Activated effector memory CD4-positive, alpha-beta T cell treated with anti-CD3 and anti-CD28 coated beads, Interleukin-2, amount 50 U/mL, for 16 hours (primary cell): ENCODE data around the gene PDXDC1.
"Not testable (repeated sequence)": the region's sequence is repeated elsewhere in the genome, so short reads cannot be mapped to it uniquely, and the experiment has no call there.

Experiments
- DNase-seq: peaks from one replicate; pipeline ENCODE4 v3.0.0-alpha.2; 2020

The PDXDC1 gene

GRCh38 chr16:15021429-15021828, 46.6 kb downstream of the PDXDC1 start:
- not testable (repeated sequence) for DNase-seq

GRCh38 chr16:15022194-15022593, 47.4 kb downstream of the PDXDC1 start:
- peak; percentile 75 for DNase-seq

DNA sequence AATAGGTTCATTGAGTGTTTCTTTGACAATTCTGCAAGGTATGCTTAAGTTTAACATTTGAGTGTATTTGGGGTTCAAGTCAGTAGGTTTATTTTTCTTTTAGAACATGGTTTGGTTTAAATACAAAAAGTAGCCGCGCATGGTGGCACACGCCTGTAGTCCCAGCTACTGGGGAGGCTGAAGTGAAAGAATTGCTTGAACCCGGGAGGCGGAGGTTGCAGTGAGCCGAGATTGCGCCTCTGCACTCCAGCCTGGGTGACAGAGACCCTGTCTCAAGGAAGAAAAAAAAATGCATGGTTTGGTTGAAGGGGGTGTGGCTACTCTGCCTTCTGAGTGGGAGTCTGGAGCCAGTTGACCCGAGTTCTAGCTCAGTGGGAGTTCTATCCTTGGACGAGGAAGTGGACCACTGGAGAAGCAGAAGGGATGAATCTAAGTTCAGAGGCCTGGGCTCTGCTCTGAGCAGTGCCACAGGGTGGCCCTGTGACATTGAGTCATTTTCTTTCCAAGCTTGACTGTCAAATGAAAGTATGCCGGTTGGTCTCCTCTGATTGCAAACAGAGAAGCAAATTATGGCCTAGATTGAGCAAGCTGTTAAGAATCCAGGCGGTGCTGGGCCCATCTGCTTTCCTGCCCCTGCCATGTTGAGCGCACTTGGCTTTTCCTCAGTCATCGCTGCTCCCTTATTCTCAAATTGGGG, 48.7 kb downstream of the PDXDC1 start:
- DNase-seq, result not testable (repeated sequence)

DNA sequence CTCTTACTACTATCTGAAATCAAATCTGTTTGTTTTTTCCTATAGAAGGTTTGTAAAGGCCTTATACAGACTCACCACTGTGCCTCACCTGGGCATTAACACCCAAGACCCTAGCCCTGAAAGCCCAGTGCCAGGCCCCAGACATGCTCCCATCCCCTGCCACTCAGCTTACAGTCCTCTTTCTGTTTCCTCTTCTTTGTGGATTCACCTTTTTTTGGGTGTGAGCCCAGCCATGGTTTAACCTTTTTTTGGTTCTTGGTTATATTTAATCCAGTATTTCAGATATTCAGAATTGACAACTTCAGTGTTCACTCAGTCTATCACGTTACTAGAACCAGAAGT, 50.0 kb downstream of the PDXDC1 start:
- not testable (repeated sequence) for DNase-seq

DNA sequence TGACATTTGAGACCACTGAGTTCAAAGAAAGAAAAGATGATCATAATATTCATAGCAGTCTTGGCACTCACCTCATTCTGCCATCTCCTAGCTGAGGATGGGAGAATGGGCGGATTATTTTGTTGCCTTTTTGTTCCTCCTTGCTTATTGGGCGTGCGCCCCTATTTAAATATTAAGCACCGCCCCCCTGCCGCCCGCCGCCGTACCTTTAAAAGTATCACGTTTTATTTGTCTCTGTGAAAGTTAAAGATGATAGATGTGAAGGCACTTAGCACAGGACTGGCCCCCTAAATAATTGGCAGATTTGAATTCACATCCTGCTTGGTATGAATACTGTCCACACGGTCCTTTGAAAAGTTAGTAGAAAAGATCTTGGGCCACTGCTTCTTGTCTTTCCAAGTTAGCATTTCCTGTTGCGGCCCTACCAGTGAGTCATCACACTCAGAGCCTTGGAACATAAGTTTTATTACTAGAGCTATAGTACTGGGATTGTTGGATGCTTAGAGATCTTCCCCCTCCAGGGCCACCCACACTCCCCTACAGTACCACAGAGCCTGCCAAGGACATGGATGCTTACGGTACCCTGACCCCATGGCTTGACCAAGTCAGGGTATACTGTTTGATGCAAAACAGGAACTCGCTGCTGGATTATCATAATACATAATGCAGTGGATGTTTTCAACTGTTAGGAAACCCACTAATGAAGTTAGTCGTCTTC, 50.6 kb downstream of the PDXDC1 start:
- DNase-seq, result not testable (repeated sequence)

GRCh38 chr16:15027051-15027450, 52.2 kb downstream of the PDXDC1 start:
- not testable (repeated sequence) for DNase-seq

DNA sequence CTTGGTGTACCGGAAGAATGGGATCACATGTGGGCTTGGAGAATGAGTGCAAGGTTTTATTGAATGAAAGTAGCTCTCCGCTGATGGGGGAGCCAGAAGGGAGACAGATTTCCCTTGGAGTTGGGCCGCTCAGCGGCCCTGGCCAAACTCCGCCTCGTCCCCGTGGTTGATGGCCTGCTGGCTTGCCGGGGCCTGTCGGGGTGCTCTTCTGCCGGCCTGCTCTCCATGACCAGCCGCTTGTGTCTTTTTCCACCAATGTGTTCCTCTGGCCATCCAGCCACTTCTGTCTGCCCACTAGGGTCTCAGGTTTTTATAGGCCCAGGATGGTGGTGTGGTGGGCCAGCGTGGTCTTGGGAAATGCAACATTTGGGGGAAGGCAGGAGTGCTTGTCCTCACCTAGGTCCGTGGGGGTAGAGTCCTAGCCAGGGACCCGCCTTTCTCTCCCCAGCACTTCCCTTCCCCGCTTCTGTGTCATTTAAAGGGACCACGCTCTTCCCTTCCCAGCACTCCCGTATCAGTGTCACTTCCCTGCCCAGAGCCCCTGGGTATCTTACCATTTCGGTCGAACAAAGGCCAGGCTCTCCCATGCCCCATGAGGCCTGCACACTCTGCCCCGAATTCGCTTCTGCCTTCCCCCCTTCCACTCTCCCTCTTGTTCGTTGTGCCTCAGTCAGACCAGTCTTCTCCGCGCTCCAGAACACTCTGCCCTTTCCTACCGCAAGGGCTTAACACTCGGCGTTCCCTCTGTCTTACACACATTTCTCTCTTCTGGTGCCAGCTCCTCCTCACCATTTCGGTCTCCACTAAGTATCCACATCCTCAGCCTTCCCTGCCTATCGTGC, 52.9 kb downstream of the PDXDC1 start:
- DNase-seq, result not testable (repeated sequence)

- not testable (repeated sequence) for DNase-seq
These were observed 53.5 kb downstream of the PDXDC1 start for GRCh38 chr16:15028345-15028715.

GRCh38 chr16:15028801-15029698, 54.2 kb downstream of the PDXDC1 start:
- not testable (repeated sequence) for DNase-seq

DNA sequence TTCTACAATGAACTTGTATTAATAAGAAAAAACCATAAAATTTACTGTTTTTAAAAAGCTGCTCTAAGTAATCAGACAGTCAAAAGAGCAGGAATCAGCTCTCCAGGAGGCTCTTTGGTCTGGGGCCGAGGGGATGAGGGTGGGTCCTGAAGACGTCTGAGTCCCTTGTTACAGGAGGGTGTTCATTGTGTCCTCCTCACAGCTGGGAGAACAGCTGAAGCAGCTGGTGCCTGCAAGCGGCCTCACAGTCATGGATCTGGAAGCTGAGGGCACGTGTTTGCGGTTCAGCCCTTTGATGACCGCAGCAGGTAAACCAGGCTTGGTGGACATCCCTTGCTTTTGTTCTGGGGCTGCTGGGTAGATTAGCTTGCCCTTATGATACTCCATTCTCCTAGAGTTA, 54.9 kb downstream of the PDXDC1 start:
- DNase-seq, result not testable (repeated sequence)

DNA sequence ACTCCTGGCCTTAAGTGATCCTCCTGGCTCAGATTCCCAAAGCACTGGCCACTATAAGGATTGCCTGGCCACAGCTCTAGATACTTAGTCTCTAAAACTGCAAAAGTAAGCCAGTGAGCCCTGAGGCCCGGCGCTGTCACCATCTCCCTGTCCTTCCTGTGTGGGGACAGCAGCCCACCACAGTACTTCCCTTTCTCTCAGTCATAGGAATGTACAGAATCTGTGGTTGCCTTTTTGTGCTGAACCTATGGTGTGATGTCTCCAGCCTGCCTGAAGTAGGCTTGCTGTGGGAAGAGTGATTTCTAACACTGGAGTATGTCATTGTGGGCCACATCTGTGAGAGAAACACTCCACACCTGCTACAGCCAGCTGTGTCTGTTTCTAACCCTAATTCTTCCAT, 56.4 kb downstream of the PDXDC1 start:
- no peak for DNase-seq

DNA sequence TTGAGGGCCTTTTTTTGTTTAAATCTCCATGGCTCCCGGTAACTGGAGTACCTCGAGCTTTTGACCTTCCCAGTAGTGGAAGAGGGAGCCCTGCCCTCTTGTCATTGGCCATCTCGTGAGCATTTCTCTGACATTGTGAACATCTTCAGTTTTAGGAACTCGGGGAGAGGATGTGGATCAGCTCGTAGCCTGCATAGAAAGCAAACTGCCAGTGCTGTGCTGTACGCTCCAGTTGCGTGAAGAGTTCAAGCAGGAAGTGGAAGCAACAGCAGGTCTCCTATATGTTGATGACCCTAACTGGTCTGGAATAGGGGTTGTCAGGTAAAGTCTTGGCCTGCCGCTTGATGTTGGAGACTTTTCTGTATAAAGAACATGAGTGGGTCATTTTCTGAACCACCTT, 56.8 kb downstream of the PDXDC1 start:
- no peak for DNase-seq

- peak; percentile 30 for DNase-seq
These were observed 57.9 kb downstream of the PDXDC1 start for GRCh38 chr16:15032547-15033308.

GRCh38 chr16:15033309-15033707, 58.5 kb downstream of the PDXDC1 start:
- peak; percentile 34 for DNase-seq

- peak; percentile 59 for DNase-seq
These were observed 59.7 kb downstream of the PDXDC1 start for GRCh38 chr16:15034266-15035162.

GRCh38 chr16:15035163-15035729, 60.4 kb downstream of the PDXDC1 start:
- DNase-seq, result peak; percentile 22

DNA sequence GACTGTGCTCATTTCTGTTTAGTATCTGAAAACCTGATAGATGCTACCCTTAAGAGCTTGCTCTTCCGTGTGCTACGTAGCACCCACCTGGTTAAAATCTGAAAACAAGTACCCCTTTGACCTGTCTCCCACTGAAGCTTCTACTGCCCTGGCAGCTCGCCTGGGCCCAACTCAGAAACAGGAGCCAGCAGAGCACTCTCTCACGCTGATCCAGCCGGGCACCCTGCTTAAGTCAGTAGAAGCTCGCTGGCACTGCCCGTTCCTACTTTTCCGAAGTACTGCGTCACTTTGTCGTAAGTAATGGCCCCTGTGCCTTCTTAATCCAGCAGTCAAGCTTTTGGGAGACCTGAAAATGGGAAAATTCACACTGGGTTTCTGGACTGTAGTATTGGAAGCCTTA, 62.2 kb downstream of the PDXDC1 start:
- peak; percentile 34 for DNase-seq

DNA sequence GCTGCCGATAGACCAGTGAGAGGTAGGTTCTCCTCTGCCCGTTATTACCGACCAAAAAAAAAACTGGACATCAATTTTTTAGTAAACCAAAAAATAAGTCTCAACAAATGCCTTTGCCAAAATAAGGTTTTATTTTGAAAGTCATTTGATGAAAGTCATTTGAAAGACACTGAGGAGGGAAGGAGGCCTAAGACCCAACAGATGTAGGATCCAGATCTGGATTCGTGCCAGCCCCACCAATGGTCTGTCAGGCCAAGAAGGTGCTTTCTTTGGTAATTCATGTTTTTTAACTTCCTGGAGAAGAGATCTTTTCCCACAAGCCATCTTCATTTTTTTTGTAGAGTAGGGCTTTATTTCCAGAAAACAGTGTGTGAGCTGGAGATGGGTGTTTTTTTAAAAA, 62.9 kb downstream of the PDXDC1 start:
- DNase-seq, result no peak

DNA sequence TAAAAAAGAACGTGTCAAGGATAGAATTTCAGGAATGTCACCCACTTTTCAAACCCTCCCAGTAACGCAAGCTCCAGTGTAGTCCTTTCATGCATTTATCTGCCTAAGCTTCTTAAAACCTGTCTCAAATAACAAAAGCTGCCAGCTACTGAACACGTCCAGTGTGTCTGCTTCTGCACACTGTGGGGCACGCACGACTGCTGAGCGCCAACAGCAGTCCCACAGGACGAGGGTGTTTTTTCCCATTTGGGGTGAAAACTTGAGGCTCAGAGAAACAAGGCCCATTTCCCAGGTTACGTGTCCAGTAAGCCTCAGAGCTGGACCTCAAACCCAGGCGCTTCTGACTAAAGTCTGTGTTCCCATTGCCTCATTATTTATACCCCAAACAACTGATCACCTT, 63.9 kb downstream of the PDXDC1 start:
- DNase-seq, result peak; percentile 28

DNA sequence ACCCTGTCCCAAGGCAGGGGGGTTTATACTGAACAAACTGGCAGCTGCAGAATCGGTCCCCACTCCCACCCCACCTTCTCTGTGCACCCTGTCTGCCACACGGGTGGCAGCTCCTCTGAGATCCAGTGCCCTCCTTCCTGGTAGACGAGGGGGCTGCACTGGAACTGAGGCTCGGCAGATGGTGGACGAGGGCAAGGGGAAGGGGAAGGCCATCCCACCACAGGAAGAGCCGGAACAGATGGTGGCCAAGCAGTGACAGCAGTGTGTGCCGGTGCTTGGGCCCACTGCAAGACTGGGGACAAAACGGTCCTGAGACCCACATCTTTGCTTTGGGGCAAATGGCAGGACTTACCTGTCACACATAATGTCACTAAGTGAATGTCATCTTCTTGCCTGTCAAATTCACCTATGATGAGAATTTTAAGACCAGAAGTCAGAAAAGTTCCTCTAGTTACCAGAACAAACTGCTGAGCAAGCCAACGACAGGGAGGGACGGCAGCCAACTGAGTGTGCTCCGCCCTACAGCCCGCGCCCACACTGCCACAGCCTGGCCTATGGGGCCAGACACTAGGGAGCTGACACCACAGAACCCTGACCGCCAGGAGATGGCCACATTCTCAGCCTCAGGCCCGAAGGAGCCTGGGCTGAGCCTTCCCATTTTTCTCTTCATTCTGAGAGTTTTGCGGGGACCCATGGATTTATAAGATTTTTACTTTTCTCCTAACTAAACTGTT, 66.6 kb downstream of the PDXDC1 start:
- DNase-seq, result peak; percentile 50
